SK-N-SH treated with all-trans-retinoic acid at 6 μM for 48 hours (cell line): ENCODE measurements around the gene FRMPD2.

Experiments used
- ATAC-seq: fragments of 200-7000 bp; cut with Tn5 transposase; 3 replicates; pipeline ENCODE4 v1.9.1; 2020; ENCODE audit warnings: mild to moderate bottlenecking, moderate library complexity
- ARNTL ChIP-seq: fragments of 450-650 bp; formaldehyde crosslinking; IDR thresholded peaks from 2 replicates; pipeline ENCODE4 v1.5.0; 2020; ENCODE audit warnings: low read depth, mild to moderate bottlenecking, moderate library complexity, borderline replicate concordance
- BACH2 ChIP-seq: fragments of 250-450 bp; sonication (Bioruptor Pico); IDR thresholded peaks from 2 replicates; pipeline ENCODE4 v1.9.0; 2021; ENCODE audit warnings: mild to moderate bottlenecking, borderline replicate concordance
- CSDC2 ChIP-seq: fragments of 250-450 bp; sonication (Bioruptor Pico); IDR thresholded peaks from 2 replicates; pipeline ENCODE4 v1.5.0; 2020; ENCODE audit warnings: mild to moderate bottlenecking, moderate library complexity
- CSRNP3 ChIP-seq: fragments of 250-450 bp; sonication (Bioruptor Pico); IDR thresholded peaks from 2 replicates; pipeline ENCODE4 v1.5.1; 2021; ENCODE audit warnings: mild to moderate bottlenecking, moderate library complexity
- ESRRG ChIP-seq: fragments of 250-450 bp; sonication (Bioruptor Pico); IDR thresholded peaks from 2 replicates; pipeline ENCODE4 v1.6.1; 2021; ENCODE audit warnings: mild to moderate bottlenecking
- GLIS3 ChIP-seq: fragments of 250-450 bp; sonication (Bioruptor Pico); IDR thresholded peaks from 2 replicates; pipeline ENCODE4 v1.5.0; 2020; ENCODE audit warnings: mild to moderate bottlenecking, moderate library complexity
- ISL1 ChIP-seq: fragments of 250-450 bp; sonication (Bioruptor Pico); IDR thresholded peaks from 2 replicates; pipeline ENCODE4 v2.1.2; 2022; ENCODE audit warnings: mild to moderate bottlenecking, moderate library complexity
- OSR1 ChIP-seq: fragments of 250-450 bp; sonication (Bioruptor Pico); IDR thresholded peaks from 2 replicates; pipeline ENCODE4 v1.8.0; 2022; ENCODE audit warnings: moderate library complexity, mild to moderate bottlenecking, inconsistent platforms
- POU6F1 ChIP-seq: fragments of 250-450 bp; sonication (Bioruptor Pico); IDR thresholded peaks from 2 replicates; pipeline ENCODE4 v1.8.0; 2021; ENCODE audit warnings: low read depth, mild to moderate bottlenecking, moderate library complexity, borderline replicate concordance
- PPARA ChIP-seq: fragments of 250-450 bp; sonication (Bioruptor Pico); IDR thresholded peaks from 2 replicates; pipeline ENCODE4 v1.5.0; 2020; ENCODE audit warnings: mild to moderate bottlenecking, borderline replicate concordance
- RARB ChIP-seq: fragments of 250-450 bp; sonication (Bioruptor Pico); IDR thresholded peaks from 2 replicates; pipeline ENCODE4 v1.8.0; 2021; ENCODE audit warnings: mild to moderate bottlenecking, moderate library complexity
- SNAI2 ChIP-seq: fragments of 250-450 bp; sonication (Bioruptor Pico); IDR thresholded peaks from 2 replicates; pipeline ENCODE4 v1.5.0; 2020; ENCODE audit warnings: mild to moderate bottlenecking, moderate library complexity
- TCF4 ChIP-seq: fragments of 250-450 bp; sonication (Bioruptor Pico); IDR thresholded peaks from 2 replicates; pipeline ENCODE4 v1.8.0; 2021; ENCODE audit warnings: mild to moderate bottlenecking, moderate library complexity, borderline replicate concordance
- TOX ChIP-seq: fragments of 250-450 bp; sonication (Bioruptor Pico); IDR thresholded peaks from 2 replicates; pipeline ENCODE4 v1.8.0; 2021; ENCODE audit warnings: mild to moderate bottlenecking, moderate library complexity, borderline replicate concordance
- TSHZ2 ChIP-seq: fragments of 250-450 bp; sonication (Bioruptor Pico); IDR thresholded peaks from 2 replicates; pipeline ENCODE4 v1.5.0; 2020; ENCODE audit warnings: mild to moderate bottlenecking, moderate library complexity
- ZC3H10 ChIP-seq: fragments of 250-450 bp; sonication (Bioruptor Pico); IDR thresholded peaks from 2 replicates; pipeline ENCODE4 v1.5.1; 2021; ENCODE audit warnings: mild to moderate bottlenecking, moderate library complexity
- ZFP3 ChIP-seq: fragments of 250-450 bp; sonication (Bioruptor Pico); IDR thresholded peaks from 2 replicates; pipeline ENCODE4 v1.5.0; 2020; ENCODE audit warnings: mild to moderate bottlenecking, moderate library complexity
- ZNF565 ChIP-seq: fragments of 450-650 bp; formaldehyde crosslinking; conservative IDR thresholded peaks from 2 replicates; pipeline ENCODE4 v1.5.0; 2020; ENCODE audit warnings: low read depth, mild to moderate bottlenecking, moderate library complexity
- ZNF70 ChIP-seq: fragments of 450-650 bp; formaldehyde crosslinking; IDR thresholded peaks from 2 replicates; pipeline ENCODE4 v1.5.0; 2020; ENCODE audit warnings: mild to moderate bottlenecking, moderate library complexity
- ZNF8 ChIP-seq: fragments of 450-650 bp; formaldehyde crosslinking; IDR thresholded peaks from 2 replicates; pipeline ENCODE4 v1.5.0; 2020; ENCODE audit warnings: mild to moderate bottlenecking, moderate library complexity

The FRMPD2 gene

GRCh38 chr10:48300556-48300955, 26.1 kb upstream of the FRMPD2 start (continued):
- no peak for TF ChIP-seq ZNF8 (CRISPR knock-in tag)

- ATAC-seq: no peak
- TF ChIP-seq OSR1 (no peak), ZNF8 (CRISPR knock-in tag) (no peak), GLIS3 (no peak), TCF4 (no peak), ISL1 (CRISPR knock-in tag) (no peak)
Measured at GRCh38 chr10:48299692-48300091, 25.2 kb upstream of the FRMPD2 start.

- TF ChIP-seq ESRRG (CRISPR knock-in tag) (no peak), CSRNP3 (CRISPR knock-in tag) (no peak), ZNF565 (no peak), PPARA (CRISPR knock-in tag) (no peak), RARB (CRISPR knock-in tag) (no peak), CSDC2 (CRISPR knock-in tag) (no peak), GLIS3 (no peak)
- ATAC-seq: no peak
Measured at GRCh38 chr10:48299066-48299465, 24.6 kb upstream of the FRMPD2 start.

- no peak for ATAC-seq
- no peak for TF ChIP-seq SNAI2 (CRISPR knock-in tag)
- TF ChIP-seq POU6F1 (CRISPR knock-in tag): no peak
- TF ChIP-seq ZNF70 (CRISPR knock-in tag): no peak
- no peak for TF ChIP-seq ZNF565
- TF ChIP-seq PPARA (CRISPR knock-in tag): no peak
- no peak for TF ChIP-seq TOX (CRISPR knock-in tag)
- no peak for TF ChIP-seq ISL1 (CRISPR knock-in tag)
- no peak for TF ChIP-seq TSHZ2 (CRISPR knock-in tag)
- no peak for TF ChIP-seq GLIS3
- TF ChIP-seq CSDC2 (CRISPR knock-in tag): no peak
- TF ChIP-seq ZNF8 (CRISPR knock-in tag): no peak
- no peak for TF ChIP-seq RARB (CRISPR knock-in tag)
- no peak for TF ChIP-seq ARNTL (CRISPR knock-in tag)
- no peak for TF ChIP-seq TCF4
- no peak for TF ChIP-seq ZC3H10
- TF ChIP-seq, all 23 proteins: peak for 0
Measured at GRCh38 chr10:48296576-48297098, 22.1 kb upstream of the FRMPD2 start.

- ATAC-seq: no peak
- no peak for TF ChIP-seq ZC3H10
- TF ChIP-seq BACH2: no peak
- TF ChIP-seq, all 23 proteins: peak for 0
Measured at GRCh38 chr10:48294431-48294830, 19.9 kb upstream of the FRMPD2 start.

GRCh38 chr10:48292616-48293015, 18.1 kb upstream of the FRMPD2 start:
- TF ChIP-seq ESRRG (CRISPR knock-in tag) (no peak), GLIS3 (no peak), TOX (CRISPR knock-in tag) (no peak), ZFP3 (no peak), ISL1 (CRISPR knock-in tag) (no peak)
- TF ChIP-seq, all 23 proteins: peak for 0
- no peak for ATAC-seq
